Skeletal muscle cell (primary cell): ENCODE measurements around the gene SCCPDH.
"Not testable (repeated sequence)": the region's sequence is repeated elsewhere in the genome, so short reads cannot be mapped to it uniquely, and the experiment has no call there.

Source experiments
- DNase-seq: peaks from one replicate; pipeline ENCODE4 v3.0.0-alpha.2; 2010; ENCODE audit warnings: low read depth
- H3K4me3 ChIP-seq: 2 replicates; pipeline ENCODE4 v1.5.1; 2011; ENCODE audit warnings: low read depth, mild to moderate bottlenecking, control low read depth, low read length, moderate library complexity

Gene SCCPDH

DNA sequence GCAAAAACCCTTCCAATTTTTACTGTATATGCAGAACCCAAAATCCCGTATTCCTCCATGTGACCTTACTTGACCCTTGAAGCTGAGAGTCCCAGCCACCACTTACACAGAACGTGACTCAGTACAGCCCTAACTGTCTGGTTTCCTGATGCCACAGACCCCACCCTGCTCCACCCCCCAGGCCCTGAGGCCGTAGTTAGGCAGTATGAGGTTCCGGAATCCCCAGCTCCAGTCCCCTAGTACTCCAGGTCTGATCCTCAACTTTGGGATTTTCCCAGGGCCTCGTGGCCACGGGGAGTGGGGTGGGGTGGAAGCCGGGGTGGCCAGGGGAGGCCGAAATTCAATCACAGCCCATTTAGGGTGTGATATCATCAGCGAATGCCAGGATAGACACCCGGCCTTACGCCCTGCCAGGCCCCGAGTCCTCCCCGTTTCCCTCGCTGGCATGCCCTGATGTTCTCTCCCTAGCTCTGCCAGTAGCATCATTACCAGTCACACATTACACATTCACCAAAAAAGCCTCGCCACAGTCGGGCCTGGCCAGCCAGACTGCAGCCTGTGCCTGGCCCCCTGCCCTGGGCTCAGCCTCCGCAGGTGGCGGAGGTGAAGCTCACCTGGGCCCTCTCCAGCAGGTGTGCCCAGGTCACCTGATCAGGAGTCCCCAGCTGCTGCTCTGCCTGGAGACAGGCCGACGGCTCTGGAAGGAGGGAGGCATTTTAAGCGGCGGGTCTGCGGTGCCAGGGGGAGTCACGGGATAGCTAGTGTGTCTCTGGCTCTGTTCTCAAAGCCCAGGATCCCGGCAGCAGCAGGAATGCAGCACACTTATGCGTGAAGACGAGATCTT, 70.8 kb downstream of the SCCPDH start:
- H3K4me3 ChIP-seq = no peak overlapping the region
- no peak for DNase-seq

DNA sequence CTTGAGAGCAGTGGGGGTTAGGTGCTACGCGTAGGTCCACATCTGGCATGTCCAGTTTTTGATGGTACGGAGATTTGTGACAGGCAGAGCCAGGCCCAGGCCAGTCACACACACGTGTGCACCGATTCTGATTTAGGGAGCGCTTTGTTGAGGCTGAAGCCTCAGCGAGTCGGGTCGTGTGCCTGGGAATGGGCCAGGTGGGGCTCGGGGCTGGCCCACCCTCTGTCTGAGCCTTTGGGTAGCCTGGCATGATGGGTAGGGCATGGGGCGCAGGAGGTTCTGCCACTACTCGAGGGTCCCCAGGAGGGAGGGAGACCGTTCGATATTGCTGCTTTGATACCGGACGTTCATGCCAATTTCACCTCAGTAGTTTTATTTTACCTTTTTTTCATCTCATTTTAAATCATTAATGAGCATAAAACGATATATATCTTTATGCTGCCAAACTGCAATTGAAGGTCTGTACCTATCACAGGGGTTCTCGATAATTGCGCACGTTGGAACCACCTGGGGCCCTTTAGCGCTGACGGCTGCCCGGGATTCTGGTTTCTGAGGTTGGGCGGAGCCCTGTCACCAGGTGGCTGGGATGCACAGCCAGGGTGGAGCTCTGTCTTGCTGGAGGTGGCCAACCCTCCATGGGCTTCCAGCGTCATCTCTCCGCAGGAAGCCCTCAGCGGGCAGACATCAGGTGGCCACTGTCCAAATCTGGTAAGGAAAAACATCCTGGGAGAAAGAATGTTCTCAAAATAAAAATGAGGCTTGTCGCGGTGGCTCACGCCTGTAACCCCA, 71.9 kb downstream of the SCCPDH start:
- no peak overlapping the region for H3K4me3 ChIP-seq
- DNase-seq = no peak

DNA sequence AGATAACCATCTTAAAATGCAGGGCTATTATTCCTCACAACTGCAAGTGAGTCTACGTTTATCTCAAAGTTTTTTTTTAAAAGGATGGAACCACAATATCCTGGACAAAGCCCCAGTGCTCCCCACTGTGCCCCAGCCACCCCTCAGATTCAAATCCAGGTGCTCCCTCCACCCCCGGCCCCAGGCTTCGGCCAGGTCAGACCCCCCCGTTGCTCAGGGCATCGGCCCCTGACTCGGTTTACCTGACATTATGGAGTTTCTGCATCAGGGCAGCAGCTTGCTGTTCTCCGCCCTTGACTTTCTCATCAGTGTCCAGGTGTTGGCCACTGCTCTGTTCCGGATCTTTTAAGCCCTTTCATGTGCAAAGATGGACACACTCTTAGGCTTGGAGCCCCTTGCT, 72.9 kb downstream of the SCCPDH start:
- H3K4me3 ChIP-seq = no peak overlapping the region
- DNase-seq = no peak

DNA sequence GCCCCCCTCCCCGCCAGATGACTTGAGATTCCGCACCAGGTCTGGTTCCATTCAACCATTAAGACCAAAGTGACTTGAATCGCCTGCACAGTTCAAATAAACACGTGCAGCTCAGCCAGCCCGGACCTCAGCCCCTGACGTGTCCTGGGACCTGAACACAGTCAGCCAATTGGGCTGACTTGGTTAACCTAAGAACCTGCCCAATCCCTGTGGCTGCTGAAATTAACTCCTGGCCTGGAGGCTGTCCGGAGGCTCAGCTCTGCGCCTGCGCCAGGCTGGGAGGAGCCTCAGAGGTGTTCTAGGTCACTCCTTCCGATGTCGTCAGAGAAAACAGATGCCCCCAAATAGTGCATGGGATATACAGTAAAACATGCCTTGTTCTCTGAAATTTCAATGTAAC, 73.4 kb downstream of the SCCPDH start:
- DNase-seq = no peak

DNA sequence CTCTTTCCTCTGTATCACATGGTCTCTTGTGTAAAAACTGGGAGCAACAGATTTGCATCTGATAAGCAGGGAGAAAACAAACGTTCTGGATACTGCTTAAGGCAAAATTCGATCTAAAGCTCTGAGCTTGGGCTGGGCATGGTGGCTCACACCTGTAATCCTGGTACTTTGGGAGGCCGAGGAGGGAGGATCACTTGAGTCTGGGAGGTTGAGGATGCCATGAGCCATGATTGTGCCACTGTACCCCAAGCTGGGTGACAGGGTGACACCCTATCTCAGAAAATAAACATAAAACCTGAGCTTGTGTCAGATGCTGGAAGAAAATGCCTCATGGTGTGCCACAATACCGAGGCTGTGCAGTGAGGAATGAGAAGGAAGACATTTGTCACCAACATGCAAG, 73.9 kb downstream of the SCCPDH start:
- DNase-seq = no peak
- H3K4me3 ChIP-seq = no peak overlapping the region

More for the DNA sequence above, 73.4 kb downstream of the SCCPDH start:
- no peak overlapping the region for H3K4me3 ChIP-seq

DNA sequence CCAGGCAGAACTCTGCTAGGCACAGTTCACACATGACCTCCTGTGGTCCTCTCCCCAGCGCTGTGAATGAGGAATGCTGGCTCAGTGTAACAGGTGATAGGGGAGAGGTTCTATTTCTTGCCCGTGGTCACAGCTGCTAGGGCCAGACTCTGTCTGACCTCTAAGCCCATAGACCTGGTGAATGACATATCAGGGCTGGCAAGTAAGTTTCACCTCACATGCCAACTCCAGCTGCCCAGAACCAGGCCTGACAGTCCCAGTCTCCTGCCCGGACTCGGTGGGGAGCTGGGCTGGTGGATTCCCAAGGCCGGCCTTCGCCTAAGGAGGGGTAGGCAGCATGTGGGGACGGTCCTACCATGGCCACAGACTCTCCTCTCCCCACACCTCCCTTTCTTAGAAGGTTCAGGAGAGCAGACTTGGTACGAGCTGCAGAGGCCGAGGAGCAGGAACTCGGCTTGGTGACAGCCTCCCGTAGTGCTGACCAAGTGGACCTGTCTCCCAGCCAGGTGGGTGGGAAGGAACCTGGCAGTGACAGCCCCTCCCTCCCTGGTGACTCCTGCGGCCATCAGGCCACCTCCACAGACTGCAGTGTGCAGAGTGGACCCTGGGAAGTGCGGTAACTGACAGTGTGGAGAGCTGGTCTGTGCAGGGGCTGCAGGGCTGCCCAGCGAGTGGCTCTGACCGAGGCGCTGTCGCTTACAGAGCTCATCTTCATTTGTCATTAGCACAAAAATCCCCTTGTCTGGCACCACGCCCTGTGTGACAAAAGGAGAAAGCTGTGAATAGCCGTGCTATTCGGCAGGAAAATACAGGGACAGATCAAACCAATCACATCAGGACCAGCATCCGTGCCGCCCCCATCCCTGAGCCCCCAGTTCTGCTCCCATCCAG, 74.6 kb downstream of the SCCPDH start:
- H3K4me3 ChIP-seq = no peak overlapping the region
- DNase-seq = peak; percentile 39

DNA sequence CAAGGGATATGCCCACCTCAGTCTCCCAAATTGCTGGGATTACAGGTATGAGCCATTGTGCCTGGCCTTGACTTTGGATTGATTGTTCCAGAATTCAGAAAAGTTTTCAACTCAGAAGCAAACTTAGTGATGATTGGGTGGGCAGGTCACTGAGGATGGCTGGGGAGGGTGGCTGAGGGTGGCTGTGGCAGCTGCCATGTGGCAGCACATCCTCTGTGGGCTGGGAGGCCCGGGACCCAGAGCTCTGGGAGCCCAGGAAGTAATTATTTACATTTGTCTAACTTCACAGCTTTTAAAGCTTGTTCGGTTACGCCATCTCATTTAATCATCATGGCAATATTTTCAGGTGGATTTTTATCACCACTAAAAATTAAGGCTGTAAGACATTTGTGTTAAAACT, 76.1 kb downstream of the SCCPDH start:
- H3K4me3 ChIP-seq = no peak overlapping the region
- no peak for DNase-seq

DNA sequence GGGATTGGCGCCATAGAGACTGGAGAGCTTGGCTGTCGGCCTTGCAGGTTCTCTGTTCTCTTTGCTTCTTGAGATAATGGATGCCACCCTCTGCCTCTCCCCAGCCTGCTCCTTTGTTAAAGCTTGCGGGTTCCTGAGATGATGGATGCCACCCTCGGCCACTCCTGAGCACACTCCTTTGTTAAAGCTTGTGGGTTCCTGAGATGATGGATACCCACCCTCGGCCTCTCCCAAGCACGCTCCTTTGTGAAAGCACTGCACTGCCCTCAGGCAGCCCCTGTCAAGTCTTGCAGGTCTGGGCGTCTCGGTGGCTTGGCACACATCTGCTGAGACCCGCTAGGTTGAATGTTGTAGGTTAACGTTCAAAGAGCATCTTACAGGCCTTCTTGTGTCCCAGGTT, 76.5 kb downstream of the SCCPDH start:
- no peak overlapping the region for H3K4me3 ChIP-seq
- DNase-seq = no peak

DNA sequence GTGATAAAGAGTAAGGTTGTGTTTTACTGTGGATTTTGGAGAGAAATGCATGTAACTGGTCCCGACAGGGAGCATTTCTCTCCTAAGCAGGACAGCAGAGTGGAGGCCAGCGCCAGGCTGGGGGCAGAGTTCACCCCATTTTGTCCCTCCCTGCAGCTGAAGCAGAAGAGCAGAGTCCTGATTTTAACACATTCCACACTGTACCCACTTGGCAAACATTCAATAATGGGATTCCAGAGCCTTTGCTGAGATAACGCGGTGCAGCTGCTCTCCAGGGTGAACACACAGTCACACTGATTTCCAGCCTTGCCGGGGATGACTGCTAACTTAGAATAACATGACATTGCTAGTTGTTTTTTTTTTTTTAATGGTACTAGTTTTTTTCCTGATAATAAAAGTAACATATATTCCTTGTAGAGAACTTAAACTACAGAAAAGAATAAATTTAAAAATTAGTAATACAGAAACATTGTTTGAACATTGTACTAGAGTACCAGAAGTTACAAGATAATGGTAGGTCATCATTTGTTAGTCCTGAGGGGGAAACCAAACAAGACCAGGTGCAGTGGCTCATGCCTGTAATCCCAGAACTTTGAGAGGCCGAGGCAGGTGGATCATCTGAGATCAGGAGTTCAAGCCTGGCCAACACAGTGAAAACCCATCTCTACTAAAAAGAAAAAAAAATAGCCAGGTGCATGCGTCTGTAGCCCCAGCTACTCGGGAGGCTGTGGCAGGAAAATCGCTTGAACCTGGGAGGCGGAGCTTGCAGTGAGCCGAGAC, 77.2 kb downstream of the SCCPDH start:
- no peak for DNase-seq

DNA sequence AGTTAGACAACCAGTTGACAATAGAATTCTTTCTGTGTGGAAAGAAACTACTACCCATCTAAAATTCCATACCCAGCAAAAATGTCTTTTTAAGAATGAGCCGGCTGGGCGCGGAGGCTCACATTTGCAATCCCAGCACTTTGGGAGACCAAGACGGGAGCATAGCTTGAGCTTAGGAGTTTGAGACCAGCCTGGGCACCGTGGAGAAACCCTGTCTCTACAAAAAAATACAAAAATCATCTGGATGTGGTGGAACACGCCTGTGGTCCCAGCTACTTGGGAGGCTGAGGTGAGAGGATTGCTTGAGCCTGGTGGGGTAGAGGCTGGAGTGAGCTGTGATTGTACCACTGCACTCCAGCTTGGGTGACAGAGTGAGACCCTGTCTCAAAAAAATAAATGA, 79.2 kb downstream of the SCCPDH start:
- no peak for DNase-seq
- H3K4me3 ChIP-seq = no peak overlapping the region

More for the DNA sequence above, 77.2 kb downstream of the SCCPDH start:
- H3K4me3 ChIP-seq = no peak overlapping the region

DNA sequence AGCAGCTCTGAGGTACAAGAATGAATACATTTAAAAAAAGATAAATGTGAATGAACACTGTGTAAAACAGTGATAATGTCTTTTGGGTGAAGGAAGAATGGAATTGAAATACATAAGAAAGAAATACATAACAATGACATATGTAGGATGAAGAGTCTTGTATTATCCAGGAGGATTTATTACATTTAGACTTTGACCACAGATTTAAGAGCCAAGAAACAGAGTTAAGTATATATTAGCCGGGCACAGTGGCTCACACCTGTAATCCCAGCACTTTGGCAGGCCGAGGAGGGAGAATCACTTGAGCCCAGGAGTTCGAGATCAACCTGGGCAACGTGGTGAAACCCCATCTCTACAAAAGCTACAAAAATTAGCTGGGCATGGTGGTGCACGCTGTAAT, 79.7 kb downstream of the SCCPDH start:
- DNase-seq = no peak

DNA sequence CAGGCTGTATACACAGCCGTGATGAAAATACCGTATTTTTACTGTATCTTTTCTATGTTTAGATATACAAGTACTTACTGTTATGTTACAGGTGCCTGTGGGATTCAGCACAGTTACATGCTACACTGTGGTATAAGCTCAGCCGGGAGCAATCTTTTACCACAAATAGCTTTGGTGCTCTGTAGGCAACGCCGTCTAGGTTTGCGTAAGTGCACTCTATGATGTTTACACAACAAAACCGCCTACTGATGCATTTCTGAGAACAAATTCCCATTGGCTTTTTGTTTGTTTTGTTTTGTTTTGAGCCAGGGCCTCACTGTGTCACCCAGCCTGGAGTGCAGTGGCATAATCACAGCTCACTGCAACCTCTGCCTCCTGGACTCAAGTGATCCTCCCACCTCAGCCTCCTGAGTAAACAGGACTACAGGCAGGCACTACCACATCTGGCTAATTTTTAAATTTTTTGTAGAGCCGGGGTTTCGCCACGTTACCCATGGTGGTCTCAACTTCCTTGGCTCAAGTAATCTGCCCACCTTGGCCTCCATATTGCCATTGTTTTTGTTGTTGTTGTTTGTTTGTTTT, 81.0 kb downstream of the SCCPDH start:
- no peak for DNase-seq
- no peak overlapping the region for H3K4me3 ChIP-seq

More for the DNA sequence above, 79.7 kb downstream of the SCCPDH start:
- H3K4me3 ChIP-seq = no peak overlapping the region

DNA sequence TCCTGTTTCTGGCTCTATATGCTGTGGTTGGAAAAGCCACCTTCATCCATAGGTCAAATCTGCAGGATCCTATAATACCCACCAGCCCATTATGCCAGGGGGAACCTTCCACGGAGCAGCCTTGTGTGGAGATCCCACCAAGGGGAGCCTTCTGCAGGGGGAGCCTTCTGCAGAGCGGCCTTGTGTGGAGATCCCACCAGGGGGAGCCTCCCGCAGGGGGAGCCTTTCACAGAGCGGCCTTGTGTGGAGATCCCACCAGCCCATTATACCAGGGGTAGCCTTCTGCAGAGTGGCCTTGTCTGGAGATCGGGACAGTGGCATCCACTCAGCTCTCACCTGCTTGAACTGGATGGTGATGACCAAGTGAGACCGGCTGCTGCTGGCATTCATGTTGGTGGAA, 85.3 kb downstream of the SCCPDH start:
- H3K4me3 ChIP-seq = no peak overlapping the region
- DNase-seq = no peak

DNA sequence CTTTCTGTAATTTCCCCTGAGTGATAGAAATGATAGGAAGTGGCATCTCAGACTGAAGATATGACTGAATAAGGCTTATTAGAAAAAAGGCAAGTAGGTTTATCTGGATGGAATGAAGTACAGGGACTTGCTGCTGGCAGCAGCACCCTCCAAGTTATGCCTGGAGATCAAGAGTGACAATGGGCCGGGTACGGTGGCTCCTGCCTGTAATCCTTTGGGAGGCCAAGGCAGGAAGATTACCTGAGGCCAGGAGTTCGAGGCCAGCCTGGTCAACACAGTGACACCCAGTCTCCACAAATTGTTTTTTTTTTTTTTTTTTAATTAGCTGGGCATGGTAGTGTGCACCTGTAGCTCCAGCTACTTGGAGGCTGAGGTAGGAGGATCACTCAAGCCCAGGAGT, 87.8 kb downstream of the SCCPDH start:
- DNase-seq = no peak
- no peak overlapping the region for H3K4me3 ChIP-seq

DNA sequence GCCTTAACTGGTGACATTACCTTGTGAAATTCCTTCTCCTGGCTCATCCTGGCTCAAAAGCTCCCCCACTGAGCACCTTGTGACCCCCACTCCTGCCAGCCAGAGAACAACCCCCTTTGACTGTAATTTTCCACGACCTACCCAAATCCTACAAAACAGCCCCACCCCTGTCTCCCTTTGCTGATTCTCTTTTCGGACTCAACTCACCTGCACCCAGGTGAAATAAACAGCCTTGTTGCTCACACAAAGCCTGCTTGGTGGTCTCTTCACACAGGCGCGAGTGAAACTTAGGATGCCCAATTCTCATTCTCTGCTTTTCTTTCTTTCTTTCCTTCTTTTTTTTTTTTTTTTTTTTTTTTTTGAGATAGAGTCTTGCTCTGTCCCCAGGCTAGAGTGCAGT, 89.1 kb downstream of the SCCPDH start:
- DNase-seq, H3K4me3 ChIP-seq: not testable (repeated sequence)

DNA sequence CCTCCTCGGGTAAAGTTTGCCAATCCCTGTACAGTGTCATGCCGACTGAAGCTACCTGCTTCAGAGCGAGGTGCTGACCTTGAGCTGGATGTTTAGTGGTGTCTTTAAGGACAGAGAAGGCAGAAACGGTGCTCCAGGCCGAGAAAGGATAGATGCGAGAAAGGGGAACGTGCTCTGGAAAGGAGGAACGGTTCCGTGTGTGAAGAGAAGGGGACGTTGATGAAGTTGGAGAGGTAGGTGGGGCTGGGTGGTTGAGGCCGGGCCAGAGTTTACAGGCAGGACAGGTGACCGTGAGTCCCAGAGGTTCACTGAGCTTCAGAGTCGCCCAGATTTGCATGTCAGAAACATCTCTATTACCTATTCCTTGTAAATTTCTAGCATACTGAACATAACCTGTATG, 90.7 kb downstream of the SCCPDH start:
- no peak for DNase-seq
- H3K4me3 ChIP-seq = no peak overlapping the region

DNA sequence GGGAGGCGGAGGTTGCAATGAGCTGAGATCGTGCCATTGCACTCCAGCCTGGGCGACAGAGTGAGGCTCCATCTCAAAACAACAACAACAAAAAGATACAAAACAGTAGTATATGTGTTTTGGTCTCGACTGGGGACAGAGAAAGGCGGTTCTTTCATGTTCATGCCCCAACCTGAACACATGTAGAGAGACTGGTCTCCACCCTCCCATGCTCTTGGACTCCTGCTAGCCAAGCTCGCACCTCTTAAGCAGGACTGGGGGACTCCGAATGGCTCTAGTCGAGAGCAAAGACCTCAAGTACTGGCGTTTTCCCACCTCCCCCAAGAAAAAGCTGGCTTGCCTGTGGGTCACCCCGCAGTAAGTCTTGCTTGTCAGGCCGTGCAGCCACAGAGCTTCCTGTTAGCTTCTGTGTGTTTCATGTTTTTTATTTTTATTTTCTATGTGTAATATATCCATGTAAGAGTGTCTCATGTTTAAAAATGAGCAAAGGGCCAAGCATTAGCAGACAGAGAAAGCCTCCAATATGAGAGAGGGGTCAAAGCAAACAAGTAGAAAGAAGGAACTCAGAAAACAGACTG, 91.6 kb downstream of the SCCPDH start:
- no peak for DNase-seq
- H3K4me3 ChIP-seq = no peak overlapping the region
